H9 (cell line): ENCODE measurements around the gene IQCN. TPM values are rescaled to one million over a fixed set of nuclear protein-coding genes. Genes with fewer than 3 reads are reported as not detected.

Experiments
- DNase-seq: peaks from one replicate; pipeline ENCODE4 v3.0.0-alpha.2; 2017
- H2AFZ ChIP-seq: one replicate; pipeline ENCODE4 v1.6.1; 2013; ENCODE audit warnings: mild to moderate bottlenecking, low read length, control low read depth, moderate library complexity
- H2AK5ac ChIP-seq: 2 replicates; pipeline ENCODE4 v1.6.1; 2013; ENCODE audit warnings: low read length, control low read depth, mixed read lengths; ENCODE audit not compliant: insufficient read length
- H2BK120ac ChIP-seq: one replicate; pipeline ENCODE4 v1.6.1; 2013; ENCODE audit warnings: low read depth, mild to moderate bottlenecking, low read length, control low read depth, inconsistent platforms; ENCODE audit not compliant: poor library complexity, severe bottlenecking
- H2BK12ac ChIP-seq: 2 replicates; pipeline ENCODE4 v1.6.1; 2013; ENCODE audit warnings: low read length, control low read depth, mixed read lengths, low read depth; ENCODE audit not compliant: insufficient read length
- H2BK15ac ChIP-seq: 2 replicates; pipeline ENCODE4 v1.6.1; 2013; ENCODE audit warnings: low read depth, low read length, control low read depth
- H2BK20ac ChIP-seq: one replicate; pipeline ENCODE4 v1.6.1; 2013; ENCODE audit warnings: low read depth, mild to moderate bottlenecking, low read length, control low read depth, inconsistent platforms; ENCODE audit not compliant: poor library complexity, severe bottlenecking
- H2BK5ac ChIP-seq: 2 replicates; pipeline ENCODE4 v1.6.1; 2013; ENCODE audit warnings: low read length, control low read depth, mixed read lengths; ENCODE audit not compliant: insufficient read length
- H3K14ac ChIP-seq: 2 replicates; pipeline ENCODE4 v1.6.1; 2013; ENCODE audit warnings: low read length, control low read depth; ENCODE audit not compliant: insufficient read depth
- H3K18ac ChIP-seq: 2 replicates; pipeline ENCODE4 v1.6.1; 2013; ENCODE audit warnings: low read depth, mild to moderate bottlenecking, mixed read lengths, low read length, control low read depth; ENCODE audit not compliant: insufficient read length
- H3K23ac ChIP-seq: 2 replicates; pipeline ENCODE4 v1.6.1; 2013; ENCODE audit warnings: low read length, control low read depth, mixed read lengths, low read depth; ENCODE audit not compliant: insufficient read length
- H3K23me2 ChIP-seq: 2 replicates; pipeline ENCODE4 v1.6.1; 2013; ENCODE audit warnings: low read depth, mild to moderate bottlenecking, mixed read lengths, low read length, control low read depth; ENCODE audit not compliant: insufficient read length, poor library complexity, severe bottlenecking
- H3K27ac ChIP-seq: 2 replicates; pipeline ENCODE4 v1.5.1; 2013; ENCODE audit warnings: low read length, control low read depth, mixed read lengths, low read depth; ENCODE audit not compliant: insufficient read length
- H3K27me3 ChIP-seq: 2 replicates; pipeline ENCODE4 v1.6.1; 2013; ENCODE audit warnings: low read length, control low read depth, inconsistent platforms; ENCODE audit not compliant: insufficient read depth
- H3K4ac ChIP-seq: 2 replicates; pipeline ENCODE4 v1.6.1; 2013; ENCODE audit warnings: low read depth, mild to moderate bottlenecking, control low read depth, inconsistent platforms, low read length, moderate library complexity
- H3K4me1 ChIP-seq: 2 replicates; pipeline ENCODE4 v1.6.1; 2013; ENCODE audit warnings: low read length, control low read depth, inconsistent platforms; ENCODE audit not compliant: insufficient read depth
- H3K4me2 ChIP-seq: 2 replicates; pipeline ENCODE4 v1.6.1; 2013; ENCODE audit warnings: low read length, control low read depth, mixed read lengths; ENCODE audit not compliant: insufficient read length, insufficient read depth
- H3K56ac ChIP-seq: 2 replicates; pipeline ENCODE4 v1.6.1; 2013; ENCODE audit warnings: low read depth, mild to moderate bottlenecking, mixed read lengths, low read length, control low read depth; ENCODE audit not compliant: insufficient read length
- H3K79me1 ChIP-seq: 2 replicates; pipeline ENCODE4 v1.6.1; 2013; ENCODE audit warnings: low read depth, mild to moderate bottlenecking, moderate library complexity, low read length, control low read depth, inconsistent platforms; ENCODE audit not compliant: insufficient read depth, poor library complexity, severe bottlenecking
- H3K79me2 ChIP-seq: 2 replicates; pipeline ENCODE4 v1.6.1; 2013; ENCODE audit warnings: low read length, control low read depth, inconsistent platforms; ENCODE audit not compliant: insufficient read depth
- H3K9ac ChIP-seq: 2 replicates; pipeline ENCODE4 v1.6.1; 2013; ENCODE audit warnings: low read length, control low read depth, mixed read lengths; ENCODE audit not compliant: insufficient read length; ENCODE audit errors: extremely low read depth
- H3K9me3 ChIP-seq: one replicate; pipeline ENCODE4 v1.6.1; 2013; ENCODE audit warnings: low read depth, low read length, inconsistent platforms; ENCODE audit not compliant: control insufficient read depth
- H3T11ph ChIP-seq: one replicate; pipeline ENCODE4 v1.6.1; 2013; ENCODE audit warnings: mild to moderate bottlenecking, low read length, control low read depth, inconsistent platforms
- H4K20me1 ChIP-seq: one replicate; pipeline ENCODE4 v1.6.1; 2013; ENCODE audit not compliant: control insufficient read depth, insufficient read length, insufficient read depth
- H4K5ac ChIP-seq: 2 replicates; pipeline ENCODE4 v1.6.1; 2013; ENCODE audit warnings: low read depth, mild to moderate bottlenecking, mixed read lengths, low read length, control low read depth; ENCODE audit not compliant: insufficient read length
- H4K8ac ChIP-seq: replicated peaks from 2 replicates; pipeline ENCODE4 v1.6.1; 2013; ENCODE audit warnings: low read length, control low read depth, mixed read lengths, low read depth; ENCODE audit not compliant: insufficient read length
- H4K91ac ChIP-seq: 2 replicates; pipeline ENCODE4 v1.6.1; 2013; ENCODE audit warnings: low read depth, mild to moderate bottlenecking, moderate library complexity, mixed read lengths, low read length, control low read depth; ENCODE audit not compliant: insufficient read length
- H3K27ac Mint-ChIP-seq, 3 experiments: 2 replicates in 2 of 3; 3 replicates in 1 of 3; pipeline ENCODE4 v1.8.0; 2020 to 2021; ENCODE audit warnings: mixed read lengths in 3 of 3, mild to moderate bottlenecking in 1 of 3, moderate library complexity in 1 of 3
- H3K27me3 Mint-ChIP-seq: 2 replicates; pipeline ENCODE4 v1.8.0; 2021; ENCODE audit warnings: low read depth, mild to moderate bottlenecking, moderate library complexity, mixed read lengths
- H3K36me3 Mint-ChIP-seq, 3 experiments: 2 replicates in 2 of 3; 3 replicates in 1 of 3; pipeline ENCODE4 v1.8.0; 2020 to 2021; ENCODE audit warnings: low read depth in 3 of 3, mixed read lengths in 3 of 3; ENCODE audit not compliant: insufficient read depth in 1 of 3
- H3K4me1 Mint-ChIP-seq, 2 experiments: 2 replicates each; pipeline ENCODE4 v1.8.0; 2020; ENCODE audit warnings: mixed read lengths in 2 of 2
- H3K4me3 Mint-ChIP-seq, 2 experiments: 2 replicates in 1 of 2; 3 replicates in 1 of 2; pipeline ENCODE4 v1.8.0; 2020 to 2021; ENCODE audit warnings: mild to moderate bottlenecking in 2 of 2, mixed read lengths in 2 of 2, moderate library complexity in 1 of 2
- H3K9me3 Mint-ChIP-seq, 2 experiments: 2 replicates in 1 of 2; 3 replicates in 1 of 2; pipeline ENCODE4 v1.8.0; 2020; ENCODE audit warnings: mild to moderate bottlenecking in 2 of 2, mixed read lengths in 2 of 2, moderate library complexity in 1 of 2
- WGBS: extraction: QIAGEN DNeasy Blood & Tissue Kit; methylation state at CpG from one replicate; pipeline ENCODE4 v1.1.7; 2013; ENCODE audit warnings: missing lambda C conversion rate, low lambda C conversion rate, mixed read lengths; ENCODE audit not compliant: insufficient read length; ENCODE audit errors: extremely low coverage; 5-methylcytosine and 5-hydroxymethylcytosine counted together
- total RNA-seq: library from RNA; stranded (reverse); gene quantifications from 2 replicates; pipeline ENCODE4 v1.2.1, GENCODE V29; 2021
- TF ChIP-seq, protein P1 (sequence below): fragments of 200-600 bp; sonication (generic); conservative IDR thresholded peaks from 3 replicates; pipeline ENCODE4 v1.8.0; 2021; ENCODE audit warnings: antibody characterized with exemption, mild to moderate bottlenecking

The IQCN gene
- total RNA-seq, 1 experiment from 2014 or later = 0.39 TPM

- Mint-ChIP-seq H3K27me3 (peaks cover 3% of the 10 kb centered on the region; the same call in 1 of the 2 replicates), H3K36me3 (no peaks in the 10 kb centered on the region; a peak in 1 of 7 replicates), H3K4me3 (no peak overlapping the region), H3K9me3 (no peaks in the 10 kb centered on the region; a peak in 1 of 5 replicates), H3K4me1 (peaks cover 15 to 24% of the 10 kb centered on the region in 2 experiments), H3K27ac (no peak overlapping the region)
- no peak overlapping the region for H3K9ac ChIP-seq
- no peak overlapping the region for H3K23ac ChIP-seq
- H3K79me1 ChIP-seq = no peaks in the 10 kb centered on the region
- H3K27me3 ChIP-seq = no peaks in the 10 kb centered on the region
- H3K56ac ChIP-seq = no peak overlapping the region
- peaks cover 2% of the 10 kb centered on the region; the same call in 1 of the 2 replicates for H3K4me1 ChIP-seq
- no CpG with 5 or more reads among the region's 6 CpGs for WGBS
- DNase-seq = no peak
- no peak overlapping the region for H2BK120ac ChIP-seq
- H2AK5ac ChIP-seq = no peak overlapping the region
- no peaks in the 10 kb centered on the region for H4K20me1 ChIP-seq
- no peak overlapping the region for H3K18ac ChIP-seq
- H2BK12ac ChIP-seq = no peak overlapping the region
- H3K4me2 ChIP-seq = no peak overlapping the region
- H3K4ac ChIP-seq = no peak overlapping the region
- no peak overlapping the region for H4K5ac ChIP-seq
- H3K79me2 ChIP-seq = no peaks in the 10 kb centered on the region; the same call in 1 of the 2 replicates
- no peaks in the 10 kb centered on the region for H3K23me2 ChIP-seq
- no peak overlapping the region for H3K27ac ChIP-seq
- TF ChIP-seq, protein P1, sequence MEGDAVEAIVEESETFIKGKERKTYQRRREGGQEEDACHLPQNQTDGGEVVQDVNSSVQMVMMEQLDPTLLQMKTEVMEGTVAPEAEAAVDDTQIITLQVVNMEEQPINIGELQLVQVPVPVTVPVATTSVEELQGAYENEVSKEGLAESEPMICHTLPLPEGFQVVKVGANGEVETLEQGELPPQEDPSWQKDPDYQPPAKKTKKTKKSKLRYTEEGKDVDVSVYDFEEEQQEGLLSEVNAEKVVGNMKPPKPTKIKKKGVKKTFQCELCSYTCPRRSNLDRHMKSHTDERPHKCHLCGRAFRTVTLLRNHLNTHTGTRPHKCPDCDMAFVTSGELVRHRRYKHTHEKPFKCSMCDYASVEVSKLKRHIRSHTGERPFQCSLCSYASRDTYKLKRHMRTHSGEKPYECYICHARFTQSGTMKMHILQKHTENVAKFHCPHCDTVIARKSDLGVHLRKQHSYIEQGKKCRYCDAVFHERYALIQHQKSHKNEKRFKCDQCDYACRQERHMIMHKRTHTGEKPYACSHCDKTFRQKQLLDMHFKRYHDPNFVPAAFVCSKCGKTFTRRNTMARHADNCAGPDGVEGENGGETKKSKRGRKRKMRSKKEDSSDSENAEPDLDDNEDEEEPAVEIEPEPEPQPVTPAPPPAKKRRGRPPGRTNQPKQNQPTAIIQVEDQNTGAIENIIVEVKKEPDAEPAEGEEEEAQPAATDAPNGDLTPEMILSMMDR = no peak
- H2BK20ac ChIP-seq = no peak overlapping the region
- no peak overlapping the region for H2AFZ ChIP-seq
- no peak overlapping the region for H4K8ac ChIP-seq
- H3K9me3 ChIP-seq = no peaks in the 10 kb centered on the region
- no peak overlapping the region for H4K91ac ChIP-seq
- H3K14ac ChIP-seq = no peak overlapping the region
- H3T11ph ChIP-seq = no peak overlapping the region
- H2BK5ac ChIP-seq = no peak overlapping the region
- H2BK15ac ChIP-seq = no peak overlapping the region
Measured at GRCh38 chr19:18298601-18299000, 24.3 kb upstream of the IQCN start.
